ENCODE measurements around the gene SLC11A2. TPM values are rescaled to one million over a fixed set of nuclear protein-coding genes. Genes with fewer than 3 reads are reported as not detected.

Gene SLC11A2
- total and polyA plus RNA-seq, 2 experiments from 2014 or later = 18.7 to 22.8 TPM

- Histone ChIP-seq H3K27me3 (replicated peaks; ENCODE audit: insufficient read depth) (no peaks in the 10 kb centered on the region), H3K4me1 (ENCODE audit: insufficient read depth) (peaks cover 15% of the 10 kb centered on the region), H3K79me2 (ENCODE audit: insufficient read depth) (peaks cover 26% of the 10 kb centered on the region), H3K9me2 (ENCODE audit: insufficient read depth) (no peaks in the 10 kb centered on the region), H2AFZ (no peak overlapping the region), H4K20me1 (ENCODE audit: insufficient read depth) (no peaks in the 10 kb centered on the region), H3K27ac (no peak overlapping the region), H3K4me2 (ENCODE audit: unreplicated experiment) (no peak overlapping the region), H3F3A (ENCODE audit: insufficient read depth) (peaks cover 29% of the 10 kb centered on the region), H3K9me3 (ENCODE audit: low read depth) (no peaks in the 10 kb centered on the region), H3K36me3 (ENCODE audit: low read depth) (no peaks in the 10 kb centered on the region), H3K9ac (no peak overlapping the region), H3K4me3 (no peak overlapping the region)
- TF ChIP-seq EZH2phosphoT487 (IDR thresholded peaks at IDR 0.05; ENCODE audit: insufficient read depth, low read depth) = no peak
- no peak for TF ChIP-seq EZH2 (IDR thresholded peaks at IDR 0.05; ENCODE audit: insufficient read depth, poor library complexity, severe bottlenecking)
- DNase-seq = no peak
- in situ Hi-C loops (cut with MboI) = no loop called here
- WGBS, 2 experiments (ENCODE audit: low coverage in 1 of 2, low lambda C conversion rate in 2 of 2, missing lambda C conversion rate in 2 of 2) = 78 to 80% methylated on average over 15 of the region's 15 CpGs
These were observed 1.2 kb upstream of the SLC11A2 start for GRCh38 chr12:51027342-51027835.

GRCh38 chr12:51025338-51025835 lies 797 bp downstream of the SLC11A2 start:
- H3K79me2 ChIP-seq (ENCODE audit: insufficient read depth) = peaks cover 46% of the 10 kb centered on the region
- no peaks in the 10 kb centered on the region for H4K20me1 ChIP-seq (ENCODE audit: insufficient read depth)
- no peak for DNase-seq
- peaks cover 29% of the 10 kb centered on the region for H3F3A ChIP-seq (ENCODE audit: insufficient read depth)
- no peaks in the 10 kb centered on the region for H3K9me3 ChIP-seq (ENCODE audit: low read depth)
- peak overlapping the region; percentile 94 for H3K27ac ChIP-seq
- peak overlapping the region; percentile 94 for H3K4me3 ChIP-seq
- H3K4me2 ChIP-seq (ENCODE audit: unreplicated experiment) = peak overlapping the region; percentile 91
- no peaks in the 10 kb centered on the region for H3K27me3 ChIP-seq (replicated peaks; ENCODE audit: insufficient read depth)
- no peaks in the 10 kb centered on the region for H3K36me3 ChIP-seq (ENCODE audit: low read depth)
- peak overlapping the region; percentile 94 for H3K9ac ChIP-seq
- 8 to 9% methylated on average over 8 to 9 of the region's 9 CpGs for WGBS, 2 experiments (ENCODE audit: low coverage in 1 of 2, low lambda C conversion rate in 2 of 2, missing lambda C conversion rate in 2 of 2)
- peaks cover 15% of the 10 kb centered on the region for H3K4me1 ChIP-seq (ENCODE audit: insufficient read depth)
- no peaks in the 10 kb centered on the region for H3K9me2 ChIP-seq (ENCODE audit: insufficient read depth)
- in situ Hi-C loops (cut with MboI) = no loop called here
- TF ChIP-seq EZH2phosphoT487 (IDR thresholded peaks at IDR 0.05; ENCODE audit: insufficient read depth, low read depth) = no peak
- TF ChIP-seq EZH2 (IDR thresholded peaks at IDR 0.05; ENCODE audit: insufficient read depth, poor library complexity, severe bottlenecking) = no peak
- H2AFZ ChIP-seq = peak overlapping the region; percentile 96

GRCh38 chr12:51023625-51024382 lies 2.4 kb downstream of the SLC11A2 start:
- WGBS, 2 experiments (ENCODE audit: low coverage in 1 of 2, low lambda C conversion rate in 2 of 2, missing lambda C conversion rate in 2 of 2) = 48 to 51% methylated on average over 4 of the region's 4 CpGs
- H2AFZ ChIP-seq = peak overlapping the region; percentile 96
- no peaks in the 10 kb centered on the region for H3K9me3 ChIP-seq (ENCODE audit: low read depth)
- DNase-seq = peak; percentile 58
- H3K9ac ChIP-seq = peak overlapping the region; percentile 94
- H3K9me2 ChIP-seq (ENCODE audit: insufficient read depth) = no peaks in the 10 kb centered on the region
- peaks cover 15% of the 10 kb centered on the region for H3K4me1 ChIP-seq (ENCODE audit: insufficient read depth)
- peaks cover 61% of the 10 kb centered on the region for H3K79me2 ChIP-seq (ENCODE audit: insufficient read depth)
- H3K27ac ChIP-seq = peak overlapping the region; percentile 94
- peak overlapping the region; percentile 94 for H3K4me3 ChIP-seq
- in situ Hi-C loops (cut with MboI) = no loop called here
- no peaks in the 10 kb centered on the region for H3K36me3 ChIP-seq (ENCODE audit: low read depth)
- no peaks in the 10 kb centered on the region for H4K20me1 ChIP-seq (ENCODE audit: insufficient read depth)
- H3K4me2 ChIP-seq (ENCODE audit: unreplicated experiment) = peak overlapping the region; percentile 91
- H3K27me3 ChIP-seq (replicated peaks; ENCODE audit: insufficient read depth) = no peaks in the 10 kb centered on the region
- TF ChIP-seq EZH2 (IDR thresholded peaks at IDR 0.05; ENCODE audit: insufficient read depth, poor library complexity, severe bottlenecking) = no peak
- TF ChIP-seq EZH2phosphoT487 (IDR thresholded peaks at IDR 0.05; ENCODE audit: insufficient read depth, low read depth) = no peak
- H3F3A ChIP-seq (ENCODE audit: insufficient read depth) = peaks cover 29% of the 10 kb centered on the region

- Histone ChIP-seq H3F3A (ENCODE audit: insufficient read depth) (peaks cover 29% of the 10 kb centered on the region), H3K27me3 (replicated peaks; ENCODE audit: insufficient read depth) (no peaks in the 10 kb centered on the region), H3K4me1 (ENCODE audit: insufficient read depth) (peaks cover 15% of the 10 kb centered on the region), H3K9ac (no peak overlapping the region), H3K36me3 (ENCODE audit: low read depth) (no peaks in the 10 kb centered on the region), H3K9me2 (ENCODE audit: insufficient read depth) (no peaks in the 10 kb centered on the region), H3K79me2 (ENCODE audit: insufficient read depth) (peaks cover 82% of the 10 kb centered on the region), H3K9me3 (ENCODE audit: low read depth) (no peaks in the 10 kb centered on the region), H4K20me1 (ENCODE audit: insufficient read depth) (0 out of 2 replicates have a peak, but pooled peaks cover 6% of the 10 kb centered on the region), H2AFZ (no peak overlapping the region), H3K4me3 (no peak overlapping the region), H3K4me2 (ENCODE audit: unreplicated experiment) (no peak overlapping the region), H3K27ac (no peak overlapping the region)
- 56 to 73% methylated on average over 1 of the region's 1 CpG for WGBS, 2 experiments (ENCODE audit: low coverage in 1 of 2, low lambda C conversion rate in 2 of 2, missing lambda C conversion rate in 2 of 2)
- TF ChIP-seq EZH2 (IDR thresholded peaks at IDR 0.05; ENCODE audit: insufficient read depth, poor library complexity, severe bottlenecking) (no peak), EZH2phosphoT487 (IDR thresholded peaks at IDR 0.05; ENCODE audit: insufficient read depth, low read depth) (no peak)
- DNase-seq = no peak
- in situ Hi-C loops (cut with MboI) = no loop called here
These were observed 4.5 kb downstream of the SLC11A2 start for GRCh38 chr12:51021694-51022093.
